CD4-positive, alpha-beta T cell treated with Interleukin-15 for 4 hours (primary cell): ENCODE results near the gene NDUFAF3.

Experiments
- DNase-seq: peaks from one replicate; pipeline ENCODE4 v3.0.0-alpha.2; 2020; ENCODE audit warnings: low spot score

Gene NDUFAF3

GRCh38 chr3:49054344-49054862 lies 32.5 kb downstream of the NDUFAF3 start:
- no peak for DNase-seq

- no peak for DNase-seq
Observed at GRCh38 chr3:49057268-49057667, 35.3 kb downstream of the NDUFAF3 start.

GRCh38 chr3:49058011-49058410 lies 36.1 kb downstream of the NDUFAF3 start:
- DNase-seq: no peak
